CD14-positive monocyte (primary cell): ENCODE results near the gene FNDC3B. TPM values are rescaled to one million over a fixed set of nuclear protein-coding genes. Genes with fewer than 3 reads are reported as not detected.

Experiments
- DNase-seq, 3 donors: peaks; one replicate each; pipeline ENCODE4 v3.0.0-alpha.2; 2011 to 2022
- H2AFZ ChIP-seq: 2 replicates; pipeline ENCODE4 v1.6.0; 2012; ENCODE audit warnings: mild to moderate bottlenecking, low read depth, low read length, inconsistent platforms; ENCODE audit not compliant: insufficient read depth, poor library complexity, severe bottlenecking
- H3K27ac ChIP-seq, 2 donors: 1 replicate in 1 of 2; 2 replicates in 1 of 2; pipeline ENCODE4 v1.5.1; 2012 to 2013; ENCODE audit warnings: low read length in 2 of 2, control low read depth in 1 of 2, inconsistent platforms in 1 of 2, low read depth in 1 of 2, mild to moderate bottlenecking in 1 of 2
- H3K27me3 ChIP-seq, 2 donors: one replicate each; pipeline versions ENCODE4 v1.6.0 to v1.6.1; 2011 to 2013; ENCODE audit warnings: low read length in 2 of 2; ENCODE audit not compliant: control insufficient read depth in 2 of 2, insufficient read depth in 2 of 2
- H3K36me3 ChIP-seq, 2 donors: replicated peaks in 1 of 2; 1 replicate in 1 of 2; 2 replicates in 1 of 2; pipeline versions ENCODE4 v1.5.1 to v1.6.1; 2012 to 2013; ENCODE audit warnings: low read length in 2 of 2, control low read depth in 1 of 2, inconsistent platforms in 1 of 2, mild to moderate bottlenecking in 1 of 2; ENCODE audit not compliant: insufficient read depth in 2 of 2, control insufficient read depth in 1 of 2
- H3K4me1 ChIP-seq, 2 donors: 1 replicate in 1 of 2; 2 replicates in 1 of 2; pipeline versions ENCODE4 v1.5.1 to v1.6.1; 2012 to 2013; ENCODE audit warnings: low read length in 2 of 2, control low read depth in 1 of 2, inconsistent platforms in 1 of 2, mild to moderate bottlenecking in 1 of 2, moderate library complexity in 1 of 2; ENCODE audit not compliant: insufficient read depth in 2 of 2, control insufficient read depth in 1 of 2
- H3K4me2 ChIP-seq: replicated peaks from 2 replicates; pipeline ENCODE3; 2012; ENCODE audit warnings: low read length, moderate library complexity, mild to moderate bottlenecking; ENCODE audit not compliant: poor library complexity, severe bottlenecking; ENCODE audit errors: extremely low read depth
- H3K4me3 ChIP-seq, 3 experiments: fragments of 200-600 bp in 1 of 3; sonication (generic) in 1 of 3; replicated peaks in 1 of 3; 1 replicate in 2 of 3; 2 replicates in 1 of 3; pipeline ENCODE4 v1.5.1; 2011 to 2013; ENCODE audit warnings: low read length in 3 of 3, mild to moderate bottlenecking in 3 of 3, control low read depth in 2 of 3, low read depth in 2 of 3, inconsistent platforms in 1 of 3, moderate library complexity in 1 of 3
- H3K79me2 ChIP-seq: 2 replicates; pipeline ENCODE4 v1.6.0; 2012; ENCODE audit warnings: mild to moderate bottlenecking, control low read depth, inconsistent platforms, low read length, moderate library complexity; ENCODE audit not compliant: insufficient read depth
- H3K9ac ChIP-seq: 2 replicates; pipeline ENCODE4 v1.6.0; 2017; ENCODE audit warnings: low read length, mild to moderate bottlenecking; ENCODE audit not compliant: insufficient read depth, poor library complexity, severe bottlenecking
- H3K9me3 ChIP-seq, 2 donors: replicated peaks in 1 of 2; 1 replicate in 1 of 2; 2 replicates in 1 of 2; pipeline versions ENCODE4 v1.5.1 to v1.6.1; 2012 to 2013; ENCODE audit warnings: low read length in 2 of 2, control low read depth in 1 of 2; ENCODE audit not compliant: control insufficient read depth in 1 of 2, insufficient read depth in 1 of 2
- H4K20me1 ChIP-seq: 2 replicates; pipeline ENCODE4 v1.6.0; 2012; ENCODE audit warnings: mild to moderate bottlenecking, low read length, control low read depth, moderate library complexity; ENCODE audit not compliant: insufficient read depth
- H3K27ac Mint-ChIP-seq, 7 donors: one replicate each; pipeline ENCODE4 v1.8.0; 2020; ENCODE audit warnings: mild to moderate bottlenecking in 7 of 7, mixed read lengths in 7 of 7, moderate library complexity in 6 of 7, inconsistent platforms in 2 of 7
- H3K27me3 Mint-ChIP-seq, 3 donors: one replicate each; pipeline ENCODE4 v1.8.0; 2021 to 2022; ENCODE audit warnings: low read depth in 3 of 3, mild to moderate bottlenecking in 3 of 3, mixed read lengths in 3 of 3, moderate library complexity in 3 of 3, inconsistent platforms in 1 of 3
- H3K36me3 Mint-ChIP-seq, 2 donors: one replicate each; pipeline ENCODE4 v1.8.0; 2020; ENCODE audit warnings: mixed read lengths in 2 of 2, inconsistent platforms in 1 of 2, mild to moderate bottlenecking in 1 of 2
- H3K4me1 Mint-ChIP-seq: one replicate; pipeline ENCODE4 v1.8.0; 2020; ENCODE audit warnings: mild to moderate bottlenecking, mixed read lengths
- H3K4me3 Mint-ChIP-seq, 2 donors: one replicate each; pipeline ENCODE4 v1.8.0; 2020; ENCODE audit warnings: mild to moderate bottlenecking in 2 of 2, mixed read lengths in 2 of 2, moderate library complexity in 1 of 2
- H3K9me3 Mint-ChIP-seq, 7 donors: one replicate each; pipeline ENCODE4 v1.8.0; 2020 to 2022; ENCODE audit warnings: mixed read lengths in 7 of 7, mild to moderate bottlenecking in 6 of 7, moderate library complexity in 6 of 7, inconsistent platforms in 2 of 7
- CTCF ChIP-seq: fragments of 200-600 bp; IDR thresholded peaks from one replicate; pipeline ENCODE4 v1.8.0; 2022; ENCODE audit warnings: antibody characterized with exemption, mild to moderate bottlenecking
- WGBS: methylation state at CpG from one replicate; pipeline ENCODE4 v1.1.5; 2013; ENCODE audit warnings: missing lambda C conversion rate; ENCODE audit not compliant: insufficient coverage; 5-methylcytosine and 5-hydroxymethylcytosine counted together
- intact Hi-C, 2 donors: fragments of 100-400 bp; cut with micrococcal nuclease; formaldehyde crosslinking; loops; one replicate each; pipeline versions ENCODE4 v1.15.0 to v1.15.1; 2023
- polyA plus RNA-seq, 3 donors: library from polyadenylated mRNA; depleted of rRNA in 1 of 3; unstranded in 2 of 3; stranded (reverse) in 1 of 3; fragments of 300-500 nt in 2 of 3; fragments of >200 nt in 1 of 3; fragmentation: Illumina TruSeq in 2 of 3; gene quantifications; 1 replicate in 2 of 3; 2 replicates in 1 of 3; pipeline ENCODE4 v1.2.3, GENCODE V29; 2012 to 2021

The FNDC3B gene
- polyA plus RNA-seq, 3 donors, result 19.6 to 36.1 (median 25.7) TPM

- no CpG with 5 or more reads among the region's 4 CpGs for WGBS
- Histone ChIP-seq H3K27ac (peak overlapping the region; percentile 9 to 73), H3K9me3 (no peaks in the 10 kb centered on the region), H3K79me2 (peaks cover 100% of the 10 kb centered on the region), H2AFZ (no peak overlapping the region), H3K4me1 (peaks cover 9 to 16% of the 10 kb centered on the region in 2 donors), H3K36me3 (peaks cover 1 to 11% of the 10 kb centered on the region in 2 donors), H3K4me2 (no peak overlapping the region), H3K9ac (no peak overlapping the region), H4K20me1 (peaks cover 87% of the 10 kb centered on the region), H3K4me3 (no peak overlapping the region), H3K27me3 (no peaks in the 10 kb centered on the region)
- TF ChIP-seq CTCF, result no peak
- DNase-seq, result peak in 1 of 3 donors; percentile 27
- H3K9me3 Mint-ChIP-seq, result peaks cover 0 to 4% (median 0%) of the 10 kb centered on the region in 7 donors
- H3K27ac Mint-ChIP-seq, result peak overlapping the region in 5 of 7 donors; percentile 18 to 84 (median 75)
- H3K36me3 Mint-ChIP-seq, result peaks cover 19 to 27% of the 10 kb centered on the region in 2 donors
- no peaks in the 10 kb centered on the region for H3K27me3 Mint-ChIP-seq
- intact Hi-C loops, result no loop called here
- H3K4me3 Mint-ChIP-seq, result no peak overlapping the region
- H3K4me1 Mint-ChIP-seq, result peaks cover 49% of the 10 kb centered on the region
Measured at GRCh38 chr3:172210355-172210754, 171.0 kb downstream of the FNDC3B start.

DNA sequence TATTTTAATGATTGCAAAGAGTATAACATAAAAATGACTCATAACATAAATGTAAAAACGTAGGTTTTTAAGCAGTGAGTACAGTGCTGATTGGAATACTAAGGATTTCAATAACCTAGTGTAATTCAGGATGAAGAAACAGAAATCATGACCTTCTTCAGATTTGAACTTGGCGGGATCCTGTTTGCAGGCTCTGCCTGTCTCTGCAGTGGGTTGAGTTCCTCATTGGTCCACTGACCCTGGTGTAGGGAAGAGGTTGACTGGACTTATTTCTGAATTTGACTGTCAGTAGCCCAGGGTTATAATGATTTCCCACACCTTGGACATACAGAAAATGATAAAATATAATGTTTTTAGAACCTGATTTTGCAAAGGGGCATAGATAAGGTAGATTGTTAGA, 171.7 kb downstream of the FNDC3B start:
- peaks cover 100% of the 10 kb centered on the region for H3K79me2 ChIP-seq
- Mint-ChIP-seq H3K4me1 (peaks cover 47% of the 10 kb centered on the region), H3K27me3 (no peaks in the 10 kb centered on the region), H3K9me3 (peaks cover 0 to 3% (median 0%) of the 10 kb centered on the region in 7 donors), H3K36me3 (peaks cover 16 to 23% of the 10 kb centered on the region in 2 donors), H3K27ac (peak overlapping the region in 4 of 7 donors; percentile 1 to 57 (median 18)), H3K4me3 (no peak overlapping the region)
- H3K27ac ChIP-seq, result peak overlapping the region in 1 of 2 donors; percentile 27
- no peak overlapping the region for H3K4me2 ChIP-seq
- DNase-seq, result no peak
- H3K27me3 ChIP-seq, result no peaks in the 10 kb centered on the region
- peaks cover 93% of the 10 kb centered on the region for H4K20me1 ChIP-seq
- no peaks in the 10 kb centered on the region for H3K9me3 ChIP-seq
- no CpG with 5 or more reads among the region's 2 CpGs for WGBS
- H3K4me3 ChIP-seq, result no peak overlapping the region
- no peak overlapping the region for H2AFZ ChIP-seq
- no peak for TF ChIP-seq CTCF
- H3K9ac ChIP-seq, result no peak overlapping the region
- peaks cover 9 to 16% of the 10 kb centered on the region in 2 donors for H3K4me1 ChIP-seq
- intact Hi-C loops, result no loop called here
- peaks cover 0 to 11% of the 10 kb centered on the region in 2 donors for H3K36me3 ChIP-seq
